NCI-H446 treated with DMSO at 0.1 percent for 48 hours (cell line): ENCODE data around the gene SLC25A41.
"Not testable (repeated sequence)": the region's sequence is repeated elsewhere in the genome, so short reads cannot be mapped to it uniquely, and the experiment has no call there.

Source experiments
- DNase-seq: peaks from one replicate; lab custom pipeline; 2025; lab: John Stamatoyannopoulos, UW

The SLC25A41 gene

GRCh38 chr19:6412061-6412446, 21.5 kb downstream of the SLC25A41 start:
- DNase-seq: no peak

DNA sequence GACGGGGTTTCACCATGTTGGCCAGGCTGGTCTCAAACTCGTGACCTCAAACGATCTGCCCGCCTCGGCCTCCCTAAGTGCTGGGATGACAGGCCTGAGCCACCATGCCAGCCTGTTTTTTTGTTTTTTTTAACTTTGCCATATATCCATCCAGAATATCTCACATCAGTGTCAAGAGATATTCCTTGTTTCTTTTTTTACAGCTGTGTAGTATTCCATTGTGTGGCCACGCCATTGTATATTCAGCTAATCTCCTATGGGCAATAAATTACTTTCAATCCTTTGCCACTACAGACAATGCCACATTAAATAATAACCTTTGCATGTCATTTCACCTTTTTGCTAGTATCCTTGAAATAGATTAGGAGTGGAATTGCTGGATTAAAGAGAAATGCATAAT, 24.2 kb downstream of the SLC25A41 start:
- DNase-seq: no peak

DNA sequence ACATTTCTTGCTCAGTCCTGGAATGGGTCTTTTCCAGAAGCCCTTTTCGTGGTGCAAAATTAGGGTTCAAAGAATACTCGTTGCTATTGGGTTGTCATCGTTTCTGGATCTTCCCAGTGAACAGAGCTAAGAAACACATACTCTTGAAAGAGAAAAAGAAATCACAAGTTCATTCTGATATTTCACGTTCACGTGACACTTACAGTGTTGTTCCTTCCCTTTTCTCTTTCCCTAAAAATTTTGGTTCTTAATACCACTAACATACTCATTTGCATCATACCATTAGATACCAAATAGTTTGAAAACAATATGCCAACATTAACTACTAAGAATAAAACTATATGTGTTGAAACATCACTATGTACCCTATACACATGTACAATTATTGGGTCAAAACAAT, 27.2 kb downstream of the SLC25A41 start:
- no peak for DNase-seq

DNA sequence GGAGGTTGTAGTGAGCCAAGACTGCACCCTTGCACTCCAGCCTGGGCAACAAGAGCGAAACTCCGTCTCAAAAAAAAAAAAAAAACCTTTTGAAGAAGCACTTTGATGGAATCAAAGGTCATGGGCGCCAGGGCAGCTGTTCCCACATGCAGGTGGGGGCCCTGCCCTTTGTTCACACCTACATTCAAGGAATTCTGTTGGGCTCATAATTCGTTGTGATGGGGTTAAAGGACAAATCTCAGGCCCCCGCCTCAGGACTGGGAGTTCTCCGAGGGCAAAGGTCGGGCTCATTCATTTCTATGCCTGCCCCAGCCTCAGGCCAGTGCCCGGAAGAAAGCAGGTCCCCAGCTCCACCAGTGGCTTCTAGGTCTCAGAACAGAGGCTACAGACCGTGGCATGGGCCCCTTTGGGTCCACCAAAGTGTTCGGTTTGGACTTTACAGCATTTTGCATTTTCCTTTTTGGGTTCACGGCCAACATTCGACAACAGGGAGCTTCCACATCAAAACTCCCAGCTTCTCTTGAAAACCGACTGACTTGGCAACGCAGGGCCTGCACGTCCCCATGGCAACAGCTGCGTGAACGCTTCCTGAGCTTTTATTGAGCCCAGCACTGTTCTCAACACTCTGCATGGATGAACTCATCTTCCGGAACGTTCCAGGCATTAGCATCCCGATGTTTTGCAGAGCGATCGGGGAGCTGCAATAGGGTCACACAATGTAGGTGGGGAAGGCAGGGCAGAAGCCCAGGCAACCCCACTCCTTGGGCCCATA, 30.5 kb downstream of the SLC25A41 start:
- DNase-seq: peak; percentile 1

DNA sequence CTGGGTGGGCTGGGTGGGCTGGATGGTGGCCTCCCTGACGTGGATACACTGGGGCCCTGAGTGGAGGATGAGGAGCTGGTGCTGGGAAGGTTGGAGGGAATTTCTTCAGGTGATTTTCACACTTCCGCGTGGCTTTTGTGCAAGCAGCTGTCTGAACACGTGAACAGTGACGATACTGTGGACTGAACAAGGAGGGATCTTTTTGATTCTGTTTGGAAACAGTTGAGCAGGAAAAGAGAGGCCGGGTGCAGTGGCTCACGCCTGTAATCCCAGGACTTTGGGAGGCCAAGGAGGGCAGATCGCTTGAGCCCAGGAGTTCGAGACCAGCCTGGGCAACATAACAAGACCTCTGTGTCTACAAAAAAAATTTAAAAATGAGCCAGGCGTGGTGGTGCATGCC, 31.5 kb downstream of the SLC25A41 start:
- no peak for DNase-seq

- not testable (repeated sequence) for DNase-seq
These were observed 33.3 kb downstream of the SLC25A41 start for GRCh38 chr19:6400062-6400944.

DNA sequence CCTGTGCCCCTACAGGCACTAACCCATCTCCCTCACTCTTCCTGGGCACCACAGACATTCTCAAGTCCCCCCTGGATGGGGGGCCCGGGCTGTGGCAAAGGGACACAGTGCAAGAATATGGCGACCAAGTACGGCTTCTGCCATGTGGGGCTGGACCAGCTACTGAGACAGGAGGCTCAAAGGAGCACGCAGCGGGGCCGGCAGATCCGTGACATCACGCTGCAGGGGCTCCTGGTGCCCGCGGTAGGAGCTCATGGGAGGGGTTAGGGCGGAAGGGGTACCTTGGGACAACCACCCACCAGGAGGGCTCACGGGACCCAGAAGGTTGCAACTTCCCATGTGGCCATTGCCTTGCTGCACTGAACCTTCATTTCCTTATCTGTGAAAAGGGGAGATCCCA, 37.3 kb downstream of the SLC25A41 start:
- DNase-seq: no peak

- DNase-seq: no peak
These were observed 38.7 kb downstream of the SLC25A41 start for GRCh38 chr19:6394831-6395230.

- no peak for DNase-seq
These were observed 39.6 kb downstream of the SLC25A41 start for GRCh38 chr19:6393983-6394412.

DNA sequence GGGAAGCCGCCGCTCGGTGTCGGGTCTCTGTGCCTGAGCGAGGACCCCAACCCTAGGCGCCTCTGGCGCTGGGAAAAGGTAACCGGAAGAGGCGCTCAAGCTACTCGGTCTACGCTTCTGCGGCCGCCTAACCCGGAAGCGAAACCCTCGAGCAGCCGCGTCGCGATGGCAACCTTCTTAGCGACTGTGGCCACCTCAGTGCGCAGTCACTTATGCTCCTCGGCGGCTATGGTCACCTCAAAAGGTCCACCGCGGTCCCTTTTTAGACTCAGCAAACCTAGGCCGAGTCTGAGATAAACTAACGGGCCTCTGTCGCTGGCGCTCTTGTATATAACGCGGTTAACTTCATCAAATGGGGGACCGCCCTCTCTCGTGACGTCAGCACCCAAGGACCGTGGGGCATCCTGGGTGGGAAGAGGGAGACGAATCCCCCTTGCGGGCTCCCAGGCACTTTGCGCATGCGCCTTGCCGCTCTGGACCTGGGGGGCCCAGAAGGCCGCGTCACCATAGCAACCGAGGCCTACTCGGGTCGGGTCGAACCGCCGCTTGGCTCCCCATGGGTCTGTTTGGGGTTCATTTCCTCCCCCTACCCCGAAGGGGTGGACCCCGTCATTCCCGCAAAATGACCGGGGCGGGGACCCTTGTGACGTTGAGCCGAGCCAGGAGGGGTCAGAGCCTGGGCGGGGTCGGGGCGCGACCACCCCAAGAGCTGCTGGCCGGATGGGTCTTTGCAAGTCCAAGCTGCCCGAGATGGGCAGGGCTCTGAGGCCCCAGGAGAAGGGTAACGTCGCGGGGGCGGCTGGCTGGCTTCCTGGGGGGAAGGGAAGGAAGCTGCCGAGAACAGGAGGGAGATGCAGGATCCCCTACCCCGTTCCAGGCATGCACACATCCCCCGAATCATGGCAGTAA, 40.2 kb downstream of the SLC25A41 start, which contains the start of gene GTF2F1:
Gene GTF2F1, minus strand, starts transcription at position 91 of the 909 bp plus-strand sequence. CDS start 169 bp downstream, outside the sequence.
- DNase-seq: peak; percentile 91

DNA sequence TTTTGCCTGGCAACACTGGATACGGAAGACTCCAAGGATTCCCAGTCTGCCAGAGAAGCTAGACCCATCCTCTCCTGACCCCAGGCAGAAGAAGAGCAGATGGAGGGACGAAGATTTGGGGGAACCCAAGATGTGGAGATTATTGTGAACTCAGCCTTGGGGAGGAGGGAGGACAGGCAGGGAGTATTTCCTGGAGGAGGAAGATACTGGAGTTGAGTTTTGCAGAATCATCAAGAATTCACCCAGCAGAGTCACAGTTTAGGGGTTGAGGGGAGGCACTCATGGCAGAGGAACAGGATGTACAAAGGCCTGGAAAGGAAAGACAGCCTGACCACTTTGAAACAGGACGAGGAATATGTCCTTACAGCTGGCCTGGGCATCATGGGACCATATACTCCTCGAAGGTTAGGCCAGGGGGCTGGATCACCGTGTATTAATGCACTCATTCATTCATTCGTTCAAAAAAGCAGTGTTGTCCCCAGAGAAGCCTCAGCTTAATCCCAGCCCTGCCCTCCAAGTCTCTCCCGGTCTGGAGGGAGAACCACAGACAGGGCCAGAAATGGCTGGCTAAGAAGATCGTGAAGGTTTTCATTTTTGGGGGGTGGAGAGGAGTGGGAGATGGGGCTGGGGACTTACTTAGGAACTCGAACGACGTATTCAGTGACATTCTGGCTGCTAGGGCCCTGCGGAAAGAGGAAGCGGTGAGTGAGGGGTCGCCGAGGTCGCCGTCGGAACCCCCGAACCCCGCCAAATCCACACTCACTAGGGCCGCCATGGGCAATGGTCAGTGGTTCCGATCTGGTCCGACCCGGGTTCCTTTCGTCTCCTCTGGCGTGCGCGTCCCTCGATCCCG, 41.1 kb downstream of the SLC25A41 start:
- no peak for DNase-seq

GRCh38 chr19:6387372-6387771, 46.2 kb downstream of the SLC25A41 start:
- no peak for DNase-seq

- DNase-seq: no peak
These were observed 49.2 kb downstream of the SLC25A41 start for GRCh38 chr19:6384381-6384780.

GRCh38 chr19:6383188-6383587, 50.4 kb downstream of the SLC25A41 start:
- no peak for DNase-seq

GRCh38 chr19:6381030-6381750, 52.4 kb downstream of the SLC25A41 start:
- no peak for DNase-seq

GRCh38 chr19:6379744-6380143, 53.8 kb downstream of the SLC25A41 start:
- no peak for DNase-seq

DNA sequence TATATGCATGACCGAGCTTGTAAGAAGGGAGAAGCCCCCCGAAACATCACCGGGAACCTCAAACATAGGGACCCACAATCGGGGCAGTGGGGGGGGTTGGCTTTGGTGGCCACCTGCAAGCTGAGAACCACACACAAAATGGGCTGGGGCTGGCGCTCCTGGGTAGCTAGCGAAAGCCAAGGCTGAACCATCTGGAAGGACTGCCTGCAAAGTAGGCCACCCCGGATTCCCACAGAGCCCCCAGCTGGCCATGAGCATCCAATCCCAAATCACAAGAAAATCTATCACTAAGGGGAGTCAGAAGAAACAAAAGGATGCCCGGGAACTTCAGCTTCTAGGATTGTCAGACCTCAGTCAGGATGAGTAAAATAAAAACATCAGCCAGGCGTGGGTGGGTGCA, 55.1 kb downstream of the SLC25A41 start:
- DNase-seq: no peak

DNA sequence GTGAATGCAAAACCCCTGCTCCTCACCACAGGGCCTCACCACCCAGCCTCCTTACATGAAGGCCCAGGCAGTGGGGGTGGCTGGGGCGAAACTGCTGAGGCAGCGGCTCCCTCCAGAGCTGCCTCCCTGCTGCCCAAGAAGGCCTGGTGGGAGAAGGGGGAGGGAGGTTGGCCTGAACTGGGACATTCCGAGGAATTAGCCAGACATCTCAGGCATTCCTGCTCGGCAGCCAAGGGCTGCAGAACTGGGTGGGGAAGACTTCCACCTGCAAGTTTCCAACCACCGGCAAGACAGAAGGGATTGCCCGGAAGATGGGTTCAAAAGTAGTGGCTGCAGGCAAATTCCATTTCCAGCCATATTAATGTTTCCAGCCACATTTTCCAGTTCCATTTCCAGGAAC, 55.5 kb downstream of the SLC25A41 start:
- no peak for DNase-seq

DNA sequence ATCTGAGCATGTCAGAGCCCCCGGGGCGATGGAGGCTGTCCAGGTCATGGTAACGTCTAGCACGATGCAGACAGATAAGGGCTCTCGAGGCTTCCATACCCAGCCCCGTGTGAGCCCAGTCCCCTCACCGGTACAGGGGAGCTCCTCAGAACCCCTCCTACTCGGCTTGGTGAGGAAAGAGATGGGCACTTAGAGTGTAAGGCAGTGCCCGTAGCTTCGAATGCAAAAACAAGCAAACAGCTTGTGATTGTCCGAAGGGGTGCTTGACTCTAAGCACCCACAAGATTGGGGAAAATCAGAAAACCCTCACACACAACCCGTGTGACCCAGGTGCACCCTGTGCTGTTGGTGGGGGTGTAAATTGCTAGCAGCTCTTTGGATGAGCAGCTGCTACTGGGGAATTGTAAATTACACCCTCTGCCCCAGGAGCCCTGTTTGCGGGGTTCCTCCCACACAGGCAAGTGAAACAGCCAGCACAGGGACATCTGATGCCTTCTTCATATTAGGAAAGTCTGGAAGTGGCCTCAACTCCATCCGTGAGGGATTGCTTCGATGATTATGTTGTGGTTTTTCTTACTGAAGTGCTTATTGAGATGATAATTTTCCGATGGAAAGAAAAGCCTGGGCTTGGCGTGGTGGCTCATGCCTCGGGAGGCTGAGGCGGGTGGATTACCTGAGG, 56.9 kb downstream of the SLC25A41 start:
- no peak for DNase-seq
